SK-N-SH treated with all-trans-retinoic acid at 6 μM for 48 hours (cell line): Measurements from ENCODE around the gene NAALADL2.

Experiments
- ARNTL ChIP-seq: fragments of 450-650 bp; formaldehyde crosslinking; IDR thresholded peaks from 2 replicates; pipeline ENCODE4 v1.5.0; 2020; ENCODE audit warnings: low read depth, mild to moderate bottlenecking, moderate library complexity, borderline replicate concordance
- GLIS3 ChIP-seq: fragments of 250-450 bp; sonication (Bioruptor Pico); IDR thresholded peaks from 2 replicates; pipeline ENCODE4 v1.5.0; 2020; ENCODE audit warnings: mild to moderate bottlenecking, moderate library complexity
- PPARA ChIP-seq: fragments of 250-450 bp; sonication (Bioruptor Pico); IDR thresholded peaks from 2 replicates; pipeline ENCODE4 v1.5.0; 2020; ENCODE audit warnings: mild to moderate bottlenecking, borderline replicate concordance
- RARB ChIP-seq: fragments of 250-450 bp; sonication (Bioruptor Pico); IDR thresholded peaks from 2 replicates; pipeline ENCODE4 v1.8.0; 2021; ENCODE audit warnings: mild to moderate bottlenecking, moderate library complexity
- TCF4 ChIP-seq: fragments of 250-450 bp; sonication (Bioruptor Pico); IDR thresholded peaks from 2 replicates; pipeline ENCODE4 v1.8.0; 2021; ENCODE audit warnings: mild to moderate bottlenecking, moderate library complexity, borderline replicate concordance
- TOX ChIP-seq: fragments of 250-450 bp; sonication (Bioruptor Pico); IDR thresholded peaks from 2 replicates; pipeline ENCODE4 v1.8.0; 2021; ENCODE audit warnings: mild to moderate bottlenecking, moderate library complexity, borderline replicate concordance
- ZFP3 ChIP-seq: fragments of 250-450 bp; sonication (Bioruptor Pico); IDR thresholded peaks from 2 replicates; pipeline ENCODE4 v1.5.0; 2020; ENCODE audit warnings: mild to moderate bottlenecking, moderate library complexity
- ZFP30 ChIP-seq: fragments of 450-650 bp; formaldehyde crosslinking; IDR thresholded peaks from 2 replicates; pipeline ENCODE4 v1.5.0; 2022; ENCODE audit warnings: mild to moderate bottlenecking, moderate library complexity
- ZNF70 ChIP-seq: fragments of 450-650 bp; formaldehyde crosslinking; IDR thresholded peaks from 2 replicates; pipeline ENCODE4 v1.5.0; 2020; ENCODE audit warnings: mild to moderate bottlenecking, moderate library complexity

DNA sequence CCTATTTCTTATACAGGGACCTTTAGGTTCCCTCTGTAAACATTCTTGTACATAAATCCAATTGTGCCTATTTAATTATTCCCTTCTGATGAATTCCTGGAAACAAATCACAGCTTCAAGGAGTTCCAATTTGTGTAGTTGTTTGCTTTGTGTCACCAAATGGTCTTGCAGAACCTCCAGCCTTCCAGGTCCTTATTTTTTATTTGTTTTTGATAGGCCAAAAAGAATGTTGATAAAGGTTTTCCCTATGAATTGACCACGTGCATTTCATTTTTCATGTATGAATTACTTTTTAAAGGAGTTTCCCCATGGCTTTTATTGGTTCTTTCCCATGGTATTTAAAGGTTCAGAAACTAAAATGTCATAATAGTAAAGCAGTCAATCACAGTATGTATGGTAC lies 243.0 kb downstream of the NAALADL2 start:
- TF ChIP-seq RARB (CRISPR knock-in tag) (no peak), TOX (no peak), GLIS3 (CRISPR knock-in tag) (no peak), ZNF70 (CRISPR knock-in tag) (no peak), ZFP3 (no peak), TCF4 (CRISPR knock-in tag) (no peak), ARNTL (CRISPR knock-in tag) (no peak), ZFP30 (CRISPR knock-in tag) (no peak), PPARA (CRISPR knock-in tag) (no peak)
